Measurements from ENCODE around the gene ING2.
"Not testable (repeated sequence)": the region's sequence is repeated elsewhere in the genome, so short reads cannot be mapped to it uniquely, and the experiment has no call there.

ING2 gene

DNA sequence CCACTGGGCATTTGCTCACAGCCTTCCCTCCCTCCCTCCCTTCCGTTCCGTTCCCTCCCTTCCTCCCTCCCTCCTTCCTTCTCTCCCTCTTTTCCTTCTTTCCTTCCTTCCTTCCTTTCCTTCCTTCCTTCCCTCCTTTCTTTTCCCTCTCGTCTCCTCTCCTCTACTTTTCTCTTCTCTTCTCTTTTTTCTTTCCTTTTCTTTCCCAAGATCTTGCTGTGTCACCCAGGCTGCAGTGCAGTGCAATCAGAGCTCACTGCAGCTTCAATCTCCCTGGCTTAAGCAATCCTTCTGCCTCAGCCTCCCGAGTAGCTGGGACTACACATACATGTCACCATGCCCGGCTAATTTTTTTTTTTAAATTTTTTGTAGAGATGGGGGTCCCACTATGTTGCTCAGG is 26.7 kb upstream of the ING2 start:
- TF ChIP-seq, protein P1, sequence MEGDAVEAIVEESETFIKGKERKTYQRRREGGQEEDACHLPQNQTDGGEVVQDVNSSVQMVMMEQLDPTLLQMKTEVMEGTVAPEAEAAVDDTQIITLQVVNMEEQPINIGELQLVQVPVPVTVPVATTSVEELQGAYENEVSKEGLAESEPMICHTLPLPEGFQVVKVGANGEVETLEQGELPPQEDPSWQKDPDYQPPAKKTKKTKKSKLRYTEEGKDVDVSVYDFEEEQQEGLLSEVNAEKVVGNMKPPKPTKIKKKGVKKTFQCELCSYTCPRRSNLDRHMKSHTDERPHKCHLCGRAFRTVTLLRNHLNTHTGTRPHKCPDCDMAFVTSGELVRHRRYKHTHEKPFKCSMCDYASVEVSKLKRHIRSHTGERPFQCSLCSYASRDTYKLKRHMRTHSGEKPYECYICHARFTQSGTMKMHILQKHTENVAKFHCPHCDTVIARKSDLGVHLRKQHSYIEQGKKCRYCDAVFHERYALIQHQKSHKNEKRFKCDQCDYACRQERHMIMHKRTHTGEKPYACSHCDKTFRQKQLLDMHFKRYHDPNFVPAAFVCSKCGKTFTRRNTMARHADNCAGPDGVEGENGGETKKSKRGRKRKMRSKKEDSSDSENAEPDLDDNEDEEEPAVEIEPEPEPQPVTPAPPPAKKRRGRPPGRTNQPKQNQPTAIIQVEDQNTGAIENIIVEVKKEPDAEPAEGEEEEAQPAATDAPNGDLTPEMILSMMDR (IDR thresholded peaks at IDR 0.05): no peak
- no peak for DNase-seq
- Mint-ChIP-seq H3K9me3 (peaks cover 9% of the 10 kb centered on the region), H3K36me3 (ENCODE audit: low read depth) (peaks cover 14% of the 10 kb centered on the region), H3K4me1 (peaks cover 7% of the 10 kb centered on the region), H3K27me3 (ENCODE audit: low read depth, poor library complexity) (no peaks in the 10 kb centered on the region), H3K27ac (no peak overlapping the region), H3K4me3 (no peak overlapping the region)

DNA sequence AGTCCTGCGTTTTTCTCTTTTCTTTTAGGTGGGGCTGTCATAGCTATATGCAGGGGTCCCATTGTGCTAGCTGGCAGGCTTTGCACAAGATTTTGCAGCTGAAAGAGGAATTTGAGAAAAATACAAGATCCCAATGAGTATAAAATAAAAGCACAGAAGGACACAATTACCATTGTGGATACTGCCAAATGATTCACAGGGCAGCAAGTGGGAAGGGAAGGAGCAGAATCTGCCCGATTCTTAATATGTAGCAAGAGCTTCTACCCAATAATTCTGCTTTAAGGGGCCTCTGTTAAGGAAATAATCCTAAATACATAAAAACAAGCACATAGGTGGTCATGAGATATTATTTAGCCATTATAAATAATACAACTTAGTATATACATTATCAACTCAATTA is 25.9 kb upstream of the ING2 start:
- no peak overlapping the region for H3K27ac Mint-ChIP-seq

DNA sequence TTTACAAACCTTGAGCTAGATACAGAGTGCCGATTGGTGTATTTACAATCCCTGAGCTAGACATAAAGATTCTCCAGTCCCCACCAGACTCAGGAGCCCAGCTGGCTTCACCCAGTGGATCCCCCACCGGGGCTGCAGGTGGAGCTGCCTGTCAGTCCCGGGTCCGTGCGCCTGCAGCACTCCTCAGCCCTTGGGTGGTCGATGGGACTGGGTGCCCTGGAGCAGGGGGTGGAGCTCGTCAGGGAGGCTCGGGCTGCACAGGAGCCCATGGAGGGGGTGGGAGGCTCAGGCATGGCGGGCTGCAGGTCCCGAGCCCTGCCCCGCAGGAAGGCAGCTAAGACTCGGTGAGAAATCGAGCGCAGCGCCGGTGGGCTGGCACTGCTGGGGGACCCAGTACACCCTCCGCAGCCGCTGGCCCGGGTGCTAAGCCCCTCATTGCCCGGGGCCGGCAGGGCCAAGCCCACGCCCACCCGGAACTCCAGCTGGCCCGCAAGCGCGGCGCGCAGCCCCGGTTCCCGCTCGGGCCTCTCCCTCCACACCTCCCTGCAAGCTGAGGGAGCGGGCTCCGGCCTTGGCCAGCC is 22.3 kb upstream of the ING2 start:
- not testable (repeated sequence) for H3K4me1 Mint-ChIP-seq; H3K4me3 Mint-ChIP-seq; DNase-seq; H3K27me3 Mint-ChIP-seq (ENCODE audit: low read depth, poor library complexity); H3K27ac Mint-ChIP-seq; H3K9me3 Mint-ChIP-seq
- peaks cover 29% of the 10 kb centered on the region for H3K36me3 Mint-ChIP-seq (ENCODE audit: low read depth)

More for the DNA sequence above, 25.9 kb upstream of the ING2 start:
- Mint-ChIP-seq H3K36me3 (ENCODE audit: low read depth) (peaks cover 21% of the 10 kb centered on the region), H3K4me3 (no peak overlapping the region), H3K4me1 (peaks cover 7% of the 10 kb centered on the region), H3K9me3 (peaks cover 9% of the 10 kb centered on the region), H3K27me3 (ENCODE audit: low read depth, poor library complexity) (no peaks in the 10 kb centered on the region)
- TF ChIP-seq, protein P1 (IDR thresholded peaks at IDR 0.05): no peak
- DNase-seq: no peak

DNA sequence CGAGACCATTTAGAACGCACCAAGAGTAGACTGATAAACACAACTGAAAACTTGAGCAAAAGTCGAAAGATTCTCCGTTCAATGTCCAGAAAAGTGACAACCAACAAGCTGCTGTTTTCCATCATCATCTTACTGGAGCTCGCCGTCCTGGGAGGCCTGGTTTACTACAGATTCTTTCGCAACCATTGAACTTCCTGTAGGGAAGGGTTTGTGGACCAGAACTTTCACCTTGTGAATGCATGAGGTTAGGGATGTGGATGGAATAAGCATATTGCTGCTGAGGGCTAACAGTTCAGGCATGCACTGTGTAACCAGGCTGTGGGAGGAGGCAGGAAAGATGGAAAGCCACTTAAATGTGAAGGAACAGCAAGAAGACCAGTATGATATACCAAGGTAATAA is 20.9 kb upstream of the ING2 start:
- no peak overlapping the region for H3K4me3 Mint-ChIP-seq
- peaks cover 32% of the 10 kb centered on the region for H3K36me3 Mint-ChIP-seq (ENCODE audit: low read depth)
- DNase-seq: no peak
- peaks cover 9% of the 10 kb centered on the region for H3K9me3 Mint-ChIP-seq
- no peak overlapping the region for H3K27ac Mint-ChIP-seq
- TF ChIP-seq, protein P1 (IDR thresholded peaks at IDR 0.05): no peak
- H3K4me1 Mint-ChIP-seq: no peaks in the 10 kb centered on the region
- H3K27me3 Mint-ChIP-seq (ENCODE audit: low read depth, poor library complexity): no peaks in the 10 kb centered on the region

DNA sequence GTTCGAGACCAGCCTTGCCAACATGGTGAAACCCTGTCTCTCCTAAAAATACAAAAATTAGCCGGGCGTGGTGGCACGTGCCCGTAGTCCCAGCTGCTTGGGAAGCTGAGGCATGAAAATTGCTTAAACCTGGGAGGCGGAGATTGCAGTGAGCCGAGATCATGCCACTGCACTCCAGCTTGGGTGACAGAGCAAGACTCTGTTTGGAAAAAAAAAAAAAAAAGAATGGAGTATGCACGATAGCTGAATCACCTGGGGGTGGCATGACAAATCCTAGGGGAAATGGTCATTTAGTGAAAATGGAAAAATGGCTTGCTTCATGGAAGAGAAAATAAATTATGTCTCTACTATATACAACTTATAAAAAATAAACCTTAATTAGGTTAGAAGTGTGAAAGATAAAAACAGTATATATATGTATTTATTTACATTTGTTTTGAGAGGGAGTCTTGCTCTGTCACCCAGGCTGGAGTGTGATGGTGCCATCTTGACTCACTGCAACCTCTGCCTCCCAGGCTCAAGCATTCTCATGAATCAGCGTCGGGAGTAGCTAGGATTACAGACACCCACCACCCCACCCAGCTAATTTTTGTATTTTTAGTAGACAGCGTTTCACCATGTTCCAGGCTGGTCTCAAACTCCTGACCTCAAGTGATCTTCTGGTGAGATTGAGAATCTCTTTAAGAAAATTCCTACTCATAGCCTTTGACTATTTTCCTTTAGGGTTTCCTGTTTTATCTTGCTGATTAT is 19.3 kb upstream of the ING2 start:
- Mint-ChIP-seq H3K36me3 (ENCODE audit: low read depth) (peaks cover 36% of the 10 kb centered on the region), H3K4me1 (no peaks in the 10 kb centered on the region), H3K9me3 (peaks cover 12% of the 10 kb centered on the region), H3K27ac (no peak overlapping the region), H3K4me3 (no peak overlapping the region), H3K27me3 (ENCODE audit: low read depth, poor library complexity) (no peaks in the 10 kb centered on the region)
- no peak for DNase-seq
- TF ChIP-seq, protein P1 (IDR thresholded peaks at IDR 0.05): no peak

DNA sequence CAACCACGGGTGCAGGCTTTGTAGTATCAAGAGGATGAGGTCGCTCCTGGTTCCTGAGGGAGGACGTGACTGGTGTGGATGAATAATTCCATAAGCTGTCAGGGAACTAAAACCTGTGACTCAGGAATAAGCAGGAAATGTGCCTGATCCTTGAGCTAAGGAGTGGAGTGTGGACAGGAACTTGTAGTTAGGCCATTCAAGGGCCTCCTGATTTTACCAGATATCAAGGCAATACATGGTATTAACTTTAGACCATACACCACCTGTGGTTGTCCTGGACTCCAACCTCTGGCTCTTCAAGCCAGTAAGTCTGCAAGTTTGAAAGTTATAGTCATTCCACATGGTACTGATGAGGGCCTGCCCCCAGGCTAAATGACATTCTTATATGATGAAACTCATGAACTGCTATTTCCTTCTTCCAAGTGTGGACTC is 12.1 kb upstream of the ING2 start:
- no peak for DNase-seq
- no peak overlapping the region for H3K4me3 Mint-ChIP-seq
- peaks cover 10% of the 10 kb centered on the region for H3K9me3 Mint-ChIP-seq
- peaks cover 12% of the 10 kb centered on the region for H3K4me1 Mint-ChIP-seq
- peaks cover 55% of the 10 kb centered on the region for H3K36me3 Mint-ChIP-seq (ENCODE audit: low read depth)
- TF ChIP-seq, protein P1 (IDR thresholded peaks at IDR 0.05): no peak
- no peaks in the 10 kb centered on the region for H3K27me3 Mint-ChIP-seq (ENCODE audit: low read depth, poor library complexity)
- H3K27ac Mint-ChIP-seq: no peak overlapping the region
